Measurements from ENCODE around the gene CCNDBP1. TPM values are rescaled to one million over a fixed set of nuclear protein-coding genes. Genes with fewer than 3 reads are reported as not detected.

Gene CCNDBP1
- total RNA-seq, 1 donor from 2014 or later: 67.2 TPM

DNA sequence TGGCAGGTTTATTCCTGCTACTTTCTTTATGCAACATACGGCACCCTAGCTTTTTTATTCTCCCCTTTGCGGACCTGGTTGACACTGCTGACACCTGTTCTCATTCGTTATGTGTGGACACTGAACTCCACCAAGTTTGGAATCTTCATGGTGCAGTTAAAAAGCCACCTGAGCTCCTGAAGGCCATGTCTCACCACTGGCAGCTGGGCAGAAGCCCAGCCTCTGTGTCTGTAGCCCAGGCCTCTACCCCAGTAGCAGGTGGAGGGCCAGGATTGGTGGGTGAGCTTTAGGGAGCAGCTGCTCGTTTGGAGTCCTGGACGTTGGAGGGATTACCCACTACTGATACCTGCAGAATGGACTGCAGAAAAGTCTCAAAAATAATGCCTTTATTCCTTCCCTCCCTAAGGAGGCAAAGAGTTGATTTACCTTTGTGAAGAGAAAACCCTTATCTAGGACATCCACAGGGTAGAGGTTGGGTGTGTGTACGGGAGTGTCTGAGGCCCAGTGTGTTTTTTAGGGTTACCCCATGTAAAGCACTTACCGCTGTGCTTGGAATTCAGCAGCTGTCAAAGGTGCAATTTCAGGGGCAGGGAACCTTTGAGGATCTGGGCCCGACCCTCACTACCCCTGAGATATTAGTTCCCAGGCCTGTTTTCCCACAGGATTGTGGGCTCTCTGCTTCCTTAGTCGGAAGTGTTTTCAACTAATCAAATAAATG lies 637 bp upstream of the CCNDBP1 start:
- Mint-ChIP-seq H3K9me3 (no peaks in the 10 kb centered on the region), H3K4me1 (peaks cover 31% of the 10 kb centered on the region), H3K27ac (peak overlapping the region; percentile 96), H3K27me3 (no peaks in the 10 kb centered on the region), H3K4me3 (peak overlapping the region; percentile 97), H3K36me3 (ENCODE audit: low read depth) (peaks cover 55% of the 10 kb centered on the region)
- ChIA-PET POLR2A (interaction anchor here (0.5 to 2.0 kb wide), 4 partner anchors 9 to 1734 kb away, joined by 3 to 9 read pairs (median 4); partner anchors contain the start of gene UBR1), CTCF (interaction anchor here (2.5 kb wide), 1 partner anchor 20 kb away, joined by 8 read pairs; no protein-coding TSS in a partner anchor)
- intact Hi-C loops (cut with micrococcal nuclease): loop anchor here (1.0 to 10.0 kb wide), 7 partner anchors 50 to 910 kb away; partner anchors contain the start of genes CDAN1, GANC, LCMT2 and PDIA3
- TF ChIP-seq, protein P1, sequence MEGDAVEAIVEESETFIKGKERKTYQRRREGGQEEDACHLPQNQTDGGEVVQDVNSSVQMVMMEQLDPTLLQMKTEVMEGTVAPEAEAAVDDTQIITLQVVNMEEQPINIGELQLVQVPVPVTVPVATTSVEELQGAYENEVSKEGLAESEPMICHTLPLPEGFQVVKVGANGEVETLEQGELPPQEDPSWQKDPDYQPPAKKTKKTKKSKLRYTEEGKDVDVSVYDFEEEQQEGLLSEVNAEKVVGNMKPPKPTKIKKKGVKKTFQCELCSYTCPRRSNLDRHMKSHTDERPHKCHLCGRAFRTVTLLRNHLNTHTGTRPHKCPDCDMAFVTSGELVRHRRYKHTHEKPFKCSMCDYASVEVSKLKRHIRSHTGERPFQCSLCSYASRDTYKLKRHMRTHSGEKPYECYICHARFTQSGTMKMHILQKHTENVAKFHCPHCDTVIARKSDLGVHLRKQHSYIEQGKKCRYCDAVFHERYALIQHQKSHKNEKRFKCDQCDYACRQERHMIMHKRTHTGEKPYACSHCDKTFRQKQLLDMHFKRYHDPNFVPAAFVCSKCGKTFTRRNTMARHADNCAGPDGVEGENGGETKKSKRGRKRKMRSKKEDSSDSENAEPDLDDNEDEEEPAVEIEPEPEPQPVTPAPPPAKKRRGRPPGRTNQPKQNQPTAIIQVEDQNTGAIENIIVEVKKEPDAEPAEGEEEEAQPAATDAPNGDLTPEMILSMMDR (IDR thresholded peaks at IDR 0.05): no peak
- ATAC-seq (ENCODE audit: low read depth): no peak
- DNase-seq: no peak

GRCh38 chr15:43186003-43186353 lies 775 bp downstream of the CCNDBP1 start:
- Mint-ChIP-seq H3K4me3 (peak overlapping the region; percentile 97), H3K27ac (peak overlapping the region; percentile 96), H3K36me3 (ENCODE audit: low read depth) (peaks cover 60% of the 10 kb centered on the region), H3K9me3 (no peaks in the 10 kb centered on the region), H3K27me3 (no peaks in the 10 kb centered on the region), H3K4me1 (peaks cover 34% of the 10 kb centered on the region)
- DNase-seq (no peak), ATAC-seq (ENCODE audit: low read depth) (peak; percentile 7)
- TF ChIP-seq, protein P1 (IDR thresholded peaks at IDR 0.05): no peak
- intact Hi-C loops (cut with micrococcal nuclease): loop anchor here (2.0 to 10.0 kb wide), 3 partner anchors 19 to 911 kb away; partner anchors contain the start of genes GANC, TMEM87A, TUBGCP4 and ZSCAN29
- ChIA-PET CTCF (interaction anchor here (1.0 to 2.5 kb wide), 3 partner anchors 19 to 100 kb away, joined by 3 to 16 read pairs (median 8); no protein-coding TSS in a partner anchor), POLR2A (interaction anchor here (0.5 to 2.0 kb wide), 5 partner anchors 49 to 695 kb away, joined by 3 to 9 read pairs (median 6); partner anchors contain the start of genes TMEM62, UBR1, ZNF106 and ZSCAN29)

- H3K9me3 Mint-ChIP-seq: no peaks in the 10 kb centered on the region
- TF ChIP-seq, protein P1 (IDR thresholded peaks at IDR 0.05): peak; percentile 21
- peaks cover 61% of the 10 kb centered on the region for H3K36me3 Mint-ChIP-seq (ENCODE audit: low read depth)
- H3K4me1 Mint-ChIP-seq: peaks cover 34% of the 10 kb centered on the region
- DNase-seq (no peak), ATAC-seq (ENCODE audit: low read depth) (no peak)
- H3K27me3 Mint-ChIP-seq: no peaks in the 10 kb centered on the region
- H3K27ac Mint-ChIP-seq: peak overlapping the region; percentile 46
- intact Hi-C loops (cut with micrococcal nuclease): loop anchor here (1.0 to 10.0 kb wide), 4 partner anchors 17 to 913 kb away; partner anchors contain the start of genes GANC, TMEM87A, TUBGCP4 and ZSCAN29
- CTCF ChIA-PET: interaction anchor here (2.3 kb wide), 1 partner anchor 98 kb away, joined by 16 read pairs; no protein-coding TSS in a partner anchor
- peak overlapping the region; percentile 62 for H3K4me3 Mint-ChIP-seq
- POLR2A ChIA-PET: interaction anchor here (0.7 kb wide), 1 partner anchor 26 kb away, joined by 4 read pairs; no protein-coding TSS in a partner anchor
These were observed 2.4 kb downstream of the CCNDBP1 start for GRCh38 chr15:43187544-43188155.

GRCh38 chr15:43189296-43189695 lies 4.1 kb downstream of the CCNDBP1 start:
- POLR2A ChIA-PET: no interaction called here
- Mint-ChIP-seq H3K4me3 (no peak overlapping the region), H3K36me3 (ENCODE audit: low read depth) (peaks cover 62% of the 10 kb centered on the region), H3K9me3 (no peaks in the 10 kb centered on the region), H3K27ac (no peak overlapping the region), H3K4me1 (peaks cover 34% of the 10 kb centered on the region), H3K27me3 (no peaks in the 10 kb centered on the region)
- DNase-seq (no peak), ATAC-seq (ENCODE audit: low read depth) (no peak)
- TF ChIP-seq, protein P1 (IDR thresholded peaks at IDR 0.05): no peak
- CTCF ChIA-PET: no interaction called here
- intact Hi-C loops (cut with micrococcal nuclease): loop anchor here (10.0 kb wide), 1 partner anchor 914 kb away; the partner anchor contains the start of genes GANC and TMEM87A

- intact Hi-C loops (cut with micrococcal nuclease): no loop called here
- DNase-seq: no peak
- H3K27me3 Mint-ChIP-seq: no peaks in the 10 kb centered on the region
- ChIA-PET CTCF (no interaction called here), POLR2A (no interaction called here)
- H3K4me1 Mint-ChIP-seq: peaks cover 29% of the 10 kb centered on the region
- peaks cover 69% of the 10 kb centered on the region for H3K36me3 Mint-ChIP-seq (ENCODE audit: low read depth)
- no peaks in the 10 kb centered on the region for H3K9me3 Mint-ChIP-seq
- ATAC-seq (ENCODE audit: low read depth): no peak
- TF ChIP-seq, protein P1 (IDR thresholded peaks at IDR 0.05): no peak
- no peak overlapping the region for H3K27ac Mint-ChIP-seq
- no peak overlapping the region for H3K4me3 Mint-ChIP-seq
These were observed 5.0 kb downstream of the CCNDBP1 start for GRCh38 chr15:43190178-43190577.
